HEK293 (cell line): ENCODE data around the gene LMTK3.
A peak's percentile ranks its signal among the peaks of the same experiment; 100 is the strongest.

ENCODE experiments used
- CTCF ChIA-PET: fragments of 350-600 bp; formaldehyde crosslinking; extraction: SDS; loops from one replicate; lab custom pipeline; 2021; ENCODE audit warnings: antibody characterized with exemption; lab: Yijun Ruan, JAX
- POLR2A ChIA-PET: fragments of 300-600 bp; formaldehyde crosslinking; extraction: SDS; loops from one replicate; lab custom pipeline; 2020; ENCODE audit warnings: antibody characterized with exemption, inconsistent platforms; lab: Yijun Ruan, JAX
- H3K27ac ChIP-seq: fragments of 200-500 bp; sonication (Bioruptor generic); 2 replicates; pipeline ENCODE4 v1.5.1; 2014; ENCODE audit warnings: low read depth, low read length, control low read depth, inconsistent platforms; ENCODE audit errors: extremely low read depth
- H3K36me3 ChIP-seq, 2 experiments: fragments of 200-500 bp in 1 of 2; sonication (Bioruptor generic) in 1 of 2; 1 replicate in 1 of 2; 2 replicates in 1 of 2; pipeline ENCODE4 v1.5.1; 2014 to 2017; ENCODE audit warnings: inconsistent platforms in 2 of 2, low read length in 2 of 2; ENCODE audit not compliant: control insufficient read depth in 2 of 2, insufficient read depth in 1 of 2
- H3K4me1 ChIP-seq: fragments of 200-500 bp; sonication (Bioruptor generic); 2 replicates; pipeline ENCODE4 v1.5.1; 2014; ENCODE audit warnings: mild to moderate bottlenecking, low read length, inconsistent platforms; ENCODE audit not compliant: control insufficient read depth, insufficient read depth
- H3K4me3 ChIP-seq: 2 replicates; pipeline ENCODE4 v1.5.1; 2011; ENCODE audit warnings: low read depth, mild to moderate bottlenecking, control low read depth, low read length, moderate library complexity
- H3K9me3 ChIP-seq: fragments of 200-500 bp; sonication (Bioruptor generic); 2 replicates; pipeline ENCODE4 v1.5.1; 2014; ENCODE audit warnings: low read depth, low read length, inconsistent platforms; ENCODE audit not compliant: control insufficient read depth, insufficient read depth
- KLF9 ChIP-seq: fragments of 450-650 bp; formaldehyde crosslinking; IDR thresholded peaks from 2 replicates; pipeline ENCODE4 v1.5.1; 2016; ENCODE audit warnings: missing biosample characterization, missing genetic modification characterization, low read depth
- MEIS1 ChIP-seq: sonication (generic); formaldehyde crosslinking; IDR thresholded peaks from 2 replicates; pipeline ENCODE4 v1.8.1; 2022; ENCODE audit warnings: missing genetic modification reagents, mild to moderate bottlenecking, borderline replicate concordance
- OVOL3 ChIP-seq: fragments of 450-650 bp; formaldehyde crosslinking; IDR thresholded peaks from 2 replicates; pipeline ENCODE4 v1.5.1; 2016; ENCODE audit warnings: missing biosample characterization, missing genetic modification characterization
- SP2 ChIP-seq: fragments of 450-650 bp; formaldehyde crosslinking; IDR thresholded peaks from 2 replicates; pipeline ENCODE4 v1.5.1; 2016; ENCODE audit warnings: missing biosample characterization, missing genetic modification characterization
- TCF7L2 ChIP-seq: IDR thresholded peaks from 2 replicates; pipeline ENCODE4 v1.6.1; 2011; ENCODE audit warnings: low read depth, mild to moderate bottlenecking, inconsistent platforms, low read length, moderate library complexity, borderline replicate concordance
- YY2 ChIP-seq: fragments of 450-650 bp; formaldehyde crosslinking; IDR thresholded peaks from 2 replicates; pipeline ENCODE4 v1.5.1; 2016; ENCODE audit warnings: missing biosample characterization, missing genetic modification characterization
- ZBTB20 ChIP-seq: fragments of 450-650 bp; formaldehyde crosslinking; IDR thresholded peaks from 2 replicates; pipeline ENCODE4 v1.5.1; 2016; ENCODE audit warnings: missing biosample characterization, missing genetic modification characterization
- ZNF133 ChIP-seq: fragments of 450-650 bp; formaldehyde crosslinking; IDR thresholded peaks from 2 replicates; pipeline ENCODE4 v1.5.1; 2016; ENCODE audit warnings: missing biosample characterization, missing genetic modification characterization
- ZNF202 ChIP-seq: fragments of 450-650 bp; formaldehyde crosslinking; IDR thresholded peaks from 2 replicates; pipeline ENCODE4 v1.5.1; 2016; ENCODE audit warnings: missing biosample characterization, missing genetic modification characterization, borderline replicate concordance
- ZNF211 ChIP-seq: fragments of 450-650 bp; formaldehyde crosslinking; IDR thresholded peaks from 2 replicates; pipeline ENCODE4 v1.5.1; 2016; ENCODE audit warnings: low read depth, missing biosample characterization, missing genetic modification characterization
- ZNF311 ChIP-seq: fragments of 450-650 bp; formaldehyde crosslinking; IDR thresholded peaks from 2 replicates; pipeline ENCODE4 v1.5.1; 2017; ENCODE audit warnings: missing biosample characterization, missing genetic modification characterization, borderline replicate concordance
- ZNF366 ChIP-seq: fragments of 450-650 bp; formaldehyde crosslinking; conservative IDR thresholded peaks from 2 replicates; pipeline ENCODE4 v1.5.1; 2016; ENCODE audit warnings: missing biosample characterization, missing genetic modification characterization
- ZNF473 ChIP-seq: fragments of 450-650 bp; formaldehyde crosslinking; IDR thresholded peaks from 2 replicates; pipeline ENCODE4 v1.5.1; 2017; ENCODE audit warnings: missing biosample characterization, missing genetic modification characterization
- ZNF585B ChIP-seq: fragments of 450-650 bp; formaldehyde crosslinking; IDR thresholded peaks from 2 replicates; pipeline ENCODE4 v1.5.1; 2016; ENCODE audit warnings: missing biosample characterization, missing genetic modification characterization
- ZNF596 ChIP-seq: fragments of 450-650 bp; IDR thresholded peaks from 2 replicates; pipeline ENCODE4 v1.5.0; 2018; ENCODE audit warnings: missing biosample characterization, mild to moderate bottlenecking, missing genetic modification characterization, moderate library complexity
- ZNF664 ChIP-seq: fragments of 450-650 bp; formaldehyde crosslinking; IDR thresholded peaks from 2 replicates; pipeline ENCODE4 v1.5.1; 2016; ENCODE audit warnings: missing biosample characterization, missing genetic modification characterization
- ZNF707 ChIP-seq: fragments of 450-650 bp; formaldehyde crosslinking; IDR thresholded peaks from 2 replicates; pipeline ENCODE4 v1.5.1; 2016; ENCODE audit warnings: missing biosample characterization, missing genetic modification characterization
- ZNF76 ChIP-seq: fragments of 450-650 bp; formaldehyde crosslinking; IDR thresholded peaks from 2 replicates; pipeline ENCODE4; 2016; ENCODE audit warnings: low read depth, missing biosample characterization, missing genetic modification characterization, borderline replicate concordance
- TF ChIP-seq, protein P1 (sequence below): fragments of 450-650 bp; formaldehyde crosslinking; IDR thresholded peaks from 2 replicates; pipeline ENCODE4 v1.5.1; 2016; ENCODE audit warnings: missing biosample characterization, missing genetic modification characterization
- TF ChIP-seq, protein P2 (sequence below): fragments of 450-650 bp; formaldehyde crosslinking; IDR thresholded peaks from 2 replicates; pipeline ENCODE4 v1.5.1; 2017; ENCODE audit warnings: missing biosample characterization, missing genetic modification characterization
- TF ChIP-seq, protein P3 (sequence below): fragments of 450-650 bp; formaldehyde crosslinking; IDR thresholded peaks from 2 replicates; pipeline ENCODE4 v1.5.1; 2016; ENCODE audit warnings: missing biosample characterization, missing genetic modification characterization
- TF ChIP-seq, protein P4 (sequence below): fragments of 450-650 bp; formaldehyde crosslinking; IDR thresholded peaks from 2 replicates; pipeline ENCODE4 v1.5.1; 2017; ENCODE audit warnings: missing biosample characterization, missing genetic modification characterization

The LMTK3 gene

DNA sequence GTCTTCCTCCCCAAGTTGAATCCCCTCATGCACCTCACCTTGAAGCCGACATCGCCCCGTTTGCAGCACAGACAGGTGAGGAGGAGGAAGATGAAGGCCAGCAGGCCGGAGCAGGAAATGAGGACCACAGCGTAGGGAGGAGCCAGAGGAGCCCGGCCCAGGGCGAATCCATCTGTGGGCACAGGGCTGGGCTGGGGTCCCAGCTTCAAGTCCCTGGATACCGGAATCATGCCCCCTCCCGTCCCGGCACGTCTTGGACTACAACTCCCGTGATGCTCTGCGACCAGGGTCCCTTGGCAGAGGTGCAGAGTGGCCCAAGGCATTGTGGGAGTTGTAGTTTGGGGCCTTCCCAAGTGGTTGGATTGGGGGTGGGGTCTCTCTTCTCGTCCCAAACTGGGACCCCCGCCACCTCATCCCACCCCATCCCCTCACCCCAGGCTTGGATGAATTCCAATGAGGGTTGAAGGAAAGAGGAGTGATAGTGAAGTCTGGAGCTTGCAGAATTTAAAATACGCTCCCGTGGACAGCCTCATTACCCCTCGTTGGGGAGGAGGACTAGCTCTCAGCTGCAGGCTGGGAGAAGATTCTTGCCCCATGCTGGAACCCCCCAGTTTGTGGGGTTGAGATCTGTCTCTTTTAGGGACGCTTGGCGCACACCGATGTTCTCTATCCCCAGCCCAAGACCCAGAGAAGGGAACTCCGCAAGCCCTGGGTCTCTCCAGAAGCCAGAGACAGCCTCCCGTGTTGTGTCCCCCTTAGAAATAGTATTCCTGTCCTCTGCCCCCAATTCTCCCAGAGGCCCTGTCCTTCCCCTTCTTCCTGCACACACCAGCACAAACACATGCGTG is 990 bp downstream of the LMTK3 start (continued):
- TF ChIP-seq, protein P1, sequence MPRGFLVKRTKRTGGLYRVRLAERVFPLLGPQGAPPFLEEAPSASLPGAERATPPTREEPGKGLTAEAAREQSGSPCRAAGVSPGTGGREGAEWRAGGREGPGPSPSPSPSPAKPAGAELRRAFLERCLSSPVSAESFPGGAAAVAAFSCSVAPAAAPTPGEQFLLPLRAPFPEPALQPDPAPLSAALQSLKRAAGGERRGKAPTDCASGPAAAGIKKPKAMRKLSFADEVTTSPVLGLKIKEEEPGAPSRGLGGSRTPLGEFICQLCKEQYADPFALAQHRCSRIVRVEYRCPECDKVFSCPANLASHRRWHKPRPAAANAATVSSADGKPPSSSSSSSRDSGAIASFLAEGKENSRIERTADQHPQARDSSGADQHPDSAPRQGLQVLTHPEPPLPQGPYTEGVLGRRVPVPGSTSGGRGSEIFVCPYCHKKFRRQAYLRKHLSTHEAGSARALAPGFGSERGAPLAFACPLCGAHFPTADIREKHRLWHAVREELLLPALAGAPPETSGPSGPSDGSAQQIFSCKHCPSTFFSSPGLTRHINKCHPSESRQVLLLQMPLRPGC (tag by site-specific recombination): no peak
- TF ChIP-seq ZBTB20 (tag by site-specific recombination) (peak; percentile 50; the same call in 1 of the 2 replicates), ZNF76 (tag by site-specific recombination) (peak; percentile 99)

DNA sequence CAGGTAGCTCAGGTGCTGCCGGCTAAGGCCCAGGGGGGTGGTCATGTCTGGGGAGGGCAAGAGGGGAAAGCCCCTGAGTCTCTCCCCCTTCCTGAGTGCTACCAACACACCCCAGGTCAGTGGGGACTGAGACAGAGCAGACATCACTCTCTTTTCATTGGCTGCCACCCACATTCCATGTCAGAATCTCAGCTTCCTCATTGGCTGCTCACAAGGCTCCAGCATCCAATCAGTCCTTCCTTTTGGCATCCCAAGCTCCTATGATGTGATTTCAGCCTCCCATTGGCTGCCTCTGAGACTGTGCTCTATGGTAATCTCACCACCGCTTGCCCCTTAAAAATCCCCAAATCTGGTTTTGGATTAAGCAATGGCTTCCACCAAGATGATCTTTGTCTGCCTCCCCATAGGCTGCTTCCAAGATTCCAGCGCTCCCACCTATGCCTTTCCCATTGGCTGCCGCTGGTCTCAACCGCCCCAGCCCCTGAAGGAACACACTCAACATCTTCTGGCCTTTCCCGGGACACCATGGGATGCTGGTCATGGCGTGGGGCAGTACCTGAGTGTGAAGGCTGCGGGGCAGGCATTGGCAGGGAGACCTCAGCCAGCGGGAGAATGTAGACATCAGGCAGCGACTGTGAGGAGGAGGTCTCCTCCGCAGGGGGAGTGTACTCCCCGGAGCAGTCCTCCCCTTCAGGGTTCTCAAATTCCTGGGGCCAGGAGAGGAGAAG is 2.0 kb downstream of the LMTK3 start:
- ChIA-PET CTCF (interaction anchor here (0.5 to 8.2 kb wide), 2 partner anchors 75 to 98 kb away, joined by 5 to 272 read pairs; no protein-coding TSS in a partner anchor), POLR2A (interaction anchor here (0.5 to 1.7 kb wide), 2 partner anchors 14 to 16 kb away, joined by 3 to 5 read pairs; no protein-coding TSS in a partner anchor)
- H3K4me1 ChIP-seq: no peaks in the 10 kb centered on the region
- H3K36me3 ChIP-seq: no peaks in the 10 kb centered on the region
- no peak overlapping the region for H3K4me3 ChIP-seq
- no peak overlapping the region for H3K27ac ChIP-seq
- no peaks in the 10 kb centered on the region for H3K9me3 ChIP-seq
- TF ChIP-seq, protein P2, sequence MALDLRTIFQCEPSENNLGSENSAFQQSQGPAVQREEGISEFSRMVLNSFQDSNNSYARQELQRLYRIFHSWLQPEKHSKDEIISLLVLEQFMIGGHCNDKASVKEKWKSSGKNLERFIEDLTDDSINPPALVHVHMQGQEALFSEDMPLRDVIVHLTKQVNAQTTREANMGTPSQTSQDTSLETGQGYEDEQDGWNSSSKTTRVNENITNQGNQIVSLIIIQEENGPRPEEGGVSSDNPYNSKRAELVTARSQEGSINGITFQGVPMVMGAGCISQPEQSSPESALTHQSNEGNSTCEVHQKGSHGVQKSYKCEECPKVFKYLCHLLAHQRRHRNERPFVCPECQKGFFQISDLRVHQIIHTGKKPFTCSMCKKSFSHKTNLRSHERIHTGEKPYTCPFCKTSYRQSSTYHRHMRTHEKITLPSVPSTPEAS: no peak
- TF ChIP-seq SP2 (tag by site-specific recombination) (peak; percentile 58), ZNF366 (no peak), KLF9 (tag by site-specific recombination) (no peak)

DNA sequence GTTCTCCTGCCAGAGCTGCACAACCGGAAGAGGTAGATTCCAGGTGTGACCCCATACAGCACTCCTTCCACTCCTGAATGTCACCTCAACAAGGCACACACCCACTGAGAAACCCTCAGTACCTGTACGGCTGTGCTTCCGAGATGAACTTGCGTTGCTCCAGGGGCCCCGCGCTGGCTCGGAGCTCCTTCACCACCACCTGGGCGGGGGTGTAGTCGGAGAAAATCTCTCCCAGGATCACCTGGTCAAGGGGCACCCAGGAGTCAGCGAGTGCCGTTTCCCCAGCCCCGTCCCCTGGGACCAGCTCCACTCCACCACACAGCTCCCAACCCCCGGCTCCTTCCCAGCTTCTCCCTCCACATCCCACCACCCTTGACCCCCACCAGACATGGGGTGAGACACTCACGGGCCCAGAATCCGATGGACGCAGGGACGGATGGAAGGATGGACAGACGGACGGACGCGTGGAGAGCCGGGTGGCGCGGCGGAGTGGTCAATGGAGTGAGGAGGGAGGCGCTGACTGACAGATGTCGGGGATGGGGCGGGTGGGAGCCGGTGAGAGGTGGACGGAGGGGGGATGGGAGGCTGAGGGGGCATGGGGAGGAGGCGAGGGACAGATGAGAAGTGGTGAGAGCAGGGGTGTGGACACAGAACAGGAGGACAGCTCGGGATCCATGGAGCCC is 2.8 kb downstream of the LMTK3 start:
- POLR2A ChIA-PET: interaction anchor here (0.6 to 1.7 kb wide), 4 partner anchors 16 to 232 kb away, joined by 3 to 5 read pairs (median 4); partner anchors contain the start of gene RPL18
- Histone ChIP-seq H3K4me1 (no peaks in the 10 kb centered on the region), H3K4me3 (no peak overlapping the region), H3K9me3 (no peaks in the 10 kb centered on the region), H3K27ac (no peak overlapping the region), H3K36me3 (no peaks in the 10 kb centered on the region)
- CTCF ChIA-PET: interaction anchor here (0.5 to 8.2 kb wide), 5 partner anchors 18 to 154 kb away, joined by 3 to 272 read pairs (median 5); no protein-coding TSS in a partner anchor
- TF ChIP-seq ZNF202 (tag by site-specific recombination): no peak
- TF ChIP-seq ZNF76 (tag by site-specific recombination): no peak
- no peak for TF ChIP-seq MEIS1 (CRISPR knock-in tag)
- no peak for TF ChIP-seq ZNF311 (tag by site-specific recombination)
- no peak for TF ChIP-seq ZNF585B
- TF ChIP-seq TCF7L2: no peak
- TF ChIP-seq ZNF707 (tag by site-specific recombination): no peak
- TF ChIP-seq ZNF473 (tag by site-specific recombination): no peak
- no peak for TF ChIP-seq ZNF133 (tag by site-specific recombination)
- no peak for TF ChIP-seq ZNF664
- TF ChIP-seq, protein P3, sequence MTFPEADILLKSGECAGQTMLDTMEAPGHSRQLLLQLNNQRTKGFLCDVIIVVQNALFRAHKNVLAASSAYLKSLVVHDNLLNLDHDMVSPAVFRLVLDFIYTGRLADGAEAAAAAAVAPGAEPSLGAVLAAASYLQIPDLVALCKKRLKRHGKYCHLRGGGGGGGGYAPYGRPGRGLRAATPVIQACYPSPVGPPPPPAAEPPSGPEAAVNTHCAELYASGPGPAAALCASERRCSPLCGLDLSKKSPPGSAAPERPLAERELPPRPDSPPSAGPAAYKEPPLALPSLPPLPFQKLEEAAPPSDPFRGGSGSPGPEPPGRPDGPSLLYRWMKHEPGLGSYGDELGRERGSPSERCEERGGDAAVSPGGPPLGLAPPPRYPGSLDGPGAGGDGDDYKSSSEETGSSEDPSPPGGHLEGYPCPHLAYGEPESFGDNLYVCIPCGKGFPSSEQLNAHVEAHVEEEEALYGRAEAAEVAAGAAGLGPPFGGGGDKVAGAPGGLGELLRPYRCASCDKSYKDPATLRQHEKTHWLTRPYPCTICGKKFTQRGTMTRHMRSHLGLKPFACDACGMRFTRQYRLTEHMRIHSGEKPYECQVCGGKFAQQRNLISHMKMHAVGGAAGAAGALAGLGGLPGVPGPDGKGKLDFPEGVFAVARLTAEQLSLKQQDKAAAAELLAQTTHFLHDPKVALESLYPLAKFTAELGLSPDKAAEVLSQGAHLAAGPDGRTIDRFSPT (tag by site-specific recombination): no peak
- no peak for TF ChIP-seq OVOL3 (tag by site-specific recombination)
- no peak for TF ChIP-seq ZNF211 (tag by site-specific recombination)
- TF ChIP-seq ZNF596: no peak
- no peak for TF ChIP-seq YY2 (tag by site-specific recombination)
- TF ChIP-seq, protein P4, sequence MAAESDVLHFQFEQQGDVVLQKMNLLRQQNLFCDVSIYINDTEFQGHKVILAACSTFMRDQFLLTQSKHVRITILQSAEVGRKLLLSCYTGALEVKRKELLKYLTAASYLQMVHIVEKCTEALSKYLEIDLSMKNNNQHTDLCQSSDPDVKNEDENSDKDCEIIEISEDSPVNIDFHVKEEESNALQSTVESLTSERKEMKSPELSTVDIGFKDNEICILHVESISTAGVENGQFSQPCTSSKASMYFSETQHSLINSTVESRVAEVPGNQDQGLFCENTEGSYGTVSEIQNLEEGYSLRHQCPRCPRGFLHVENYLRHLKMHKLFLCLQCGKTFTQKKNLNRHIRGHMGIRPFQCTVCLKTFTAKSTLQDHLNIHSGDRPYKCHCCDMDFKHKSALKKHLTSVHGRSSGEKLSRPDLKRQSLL (tag by site-specific recombination): no peak
